ENCODE measurements around the gene FN3KRP. TPM values are rescaled to one million over a fixed set of nuclear protein-coding genes. Genes with fewer than 3 reads are reported as not detected.

Gene FN3KRP
- total and polyA plus RNA-seq, 10 of the 15 experiments (the other 5 are each of a cell fraction or from before 2014, with no cell fraction given) = 1.8 to 50.5 (median 26.5) TPM

GRCh38 chr17:82716203-82717010, at the start of gene FN3KRP (continued):
- no peak for TF ChIP-seq CHD1 (IDR thresholded peaks at IDR 0.05; ENCODE audit: low read depth, low read length)
- TF ChIP-seq SP1 (IDR thresholded peaks at IDR 0.05; ENCODE audit: low read depth, low read length) = no peak
- no peak; the same call in none of the 2 replicates for TF ChIP-seq HCFC1 (IDR thresholded peaks at IDR 0.05; ENCODE audit: low read length)
- TF ChIP-seq, protein P1, sequence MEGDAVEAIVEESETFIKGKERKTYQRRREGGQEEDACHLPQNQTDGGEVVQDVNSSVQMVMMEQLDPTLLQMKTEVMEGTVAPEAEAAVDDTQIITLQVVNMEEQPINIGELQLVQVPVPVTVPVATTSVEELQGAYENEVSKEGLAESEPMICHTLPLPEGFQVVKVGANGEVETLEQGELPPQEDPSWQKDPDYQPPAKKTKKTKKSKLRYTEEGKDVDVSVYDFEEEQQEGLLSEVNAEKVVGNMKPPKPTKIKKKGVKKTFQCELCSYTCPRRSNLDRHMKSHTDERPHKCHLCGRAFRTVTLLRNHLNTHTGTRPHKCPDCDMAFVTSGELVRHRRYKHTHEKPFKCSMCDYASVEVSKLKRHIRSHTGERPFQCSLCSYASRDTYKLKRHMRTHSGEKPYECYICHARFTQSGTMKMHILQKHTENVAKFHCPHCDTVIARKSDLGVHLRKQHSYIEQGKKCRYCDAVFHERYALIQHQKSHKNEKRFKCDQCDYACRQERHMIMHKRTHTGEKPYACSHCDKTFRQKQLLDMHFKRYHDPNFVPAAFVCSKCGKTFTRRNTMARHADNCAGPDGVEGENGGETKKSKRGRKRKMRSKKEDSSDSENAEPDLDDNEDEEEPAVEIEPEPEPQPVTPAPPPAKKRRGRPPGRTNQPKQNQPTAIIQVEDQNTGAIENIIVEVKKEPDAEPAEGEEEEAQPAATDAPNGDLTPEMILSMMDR (IDR thresholded peaks at IDR 0.05 in 2 of 3, conservative IDR thresholded peaks at IDR 0.05 in 1 of 3; ENCODE audit: control insufficient read depth in 2 of 3, extremely low read depth in 1 of 3, insufficient read depth in 1 of 3, low read depth in 3 of 3, low read length in 3 of 3) = no peak
- TF ChIP-seq POU2F2 (IDR thresholded peaks at IDR 0.05; ENCODE audit: borderline replicate concordance, low read depth, low read length) = peak; percentile 30; the same call in 1 of the 3 replicates
- TF ChIP-seq, protein P2, sequence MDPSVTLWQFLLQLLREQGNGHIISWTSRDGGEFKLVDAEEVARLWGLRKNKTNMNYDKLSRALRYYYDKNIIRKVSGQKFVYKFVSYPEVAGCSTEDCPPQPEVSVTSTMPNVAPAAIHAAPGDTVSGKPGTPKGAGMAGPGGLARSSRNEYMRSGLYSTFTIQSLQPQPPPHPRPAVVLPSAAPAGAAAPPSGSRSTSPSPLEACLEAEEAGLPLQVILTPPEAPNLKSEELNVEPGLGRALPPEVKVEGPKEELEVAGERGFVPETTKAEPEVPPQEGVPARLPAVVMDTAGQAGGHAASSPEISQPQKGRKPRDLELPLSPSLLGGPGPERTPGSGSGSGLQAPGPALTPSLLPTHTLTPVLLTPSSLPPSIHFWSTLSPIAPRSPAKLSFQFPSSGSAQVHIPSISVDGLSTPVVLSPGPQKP (IDR thresholded peaks at IDR 0.05; ENCODE audit: low read depth, low read length) = no peak
- no peak for TF ChIP-seq ESRRA (IDR thresholded peaks at IDR 0.05; ENCODE audit: low read length)
- TF ChIP-seq, protein P3, sequence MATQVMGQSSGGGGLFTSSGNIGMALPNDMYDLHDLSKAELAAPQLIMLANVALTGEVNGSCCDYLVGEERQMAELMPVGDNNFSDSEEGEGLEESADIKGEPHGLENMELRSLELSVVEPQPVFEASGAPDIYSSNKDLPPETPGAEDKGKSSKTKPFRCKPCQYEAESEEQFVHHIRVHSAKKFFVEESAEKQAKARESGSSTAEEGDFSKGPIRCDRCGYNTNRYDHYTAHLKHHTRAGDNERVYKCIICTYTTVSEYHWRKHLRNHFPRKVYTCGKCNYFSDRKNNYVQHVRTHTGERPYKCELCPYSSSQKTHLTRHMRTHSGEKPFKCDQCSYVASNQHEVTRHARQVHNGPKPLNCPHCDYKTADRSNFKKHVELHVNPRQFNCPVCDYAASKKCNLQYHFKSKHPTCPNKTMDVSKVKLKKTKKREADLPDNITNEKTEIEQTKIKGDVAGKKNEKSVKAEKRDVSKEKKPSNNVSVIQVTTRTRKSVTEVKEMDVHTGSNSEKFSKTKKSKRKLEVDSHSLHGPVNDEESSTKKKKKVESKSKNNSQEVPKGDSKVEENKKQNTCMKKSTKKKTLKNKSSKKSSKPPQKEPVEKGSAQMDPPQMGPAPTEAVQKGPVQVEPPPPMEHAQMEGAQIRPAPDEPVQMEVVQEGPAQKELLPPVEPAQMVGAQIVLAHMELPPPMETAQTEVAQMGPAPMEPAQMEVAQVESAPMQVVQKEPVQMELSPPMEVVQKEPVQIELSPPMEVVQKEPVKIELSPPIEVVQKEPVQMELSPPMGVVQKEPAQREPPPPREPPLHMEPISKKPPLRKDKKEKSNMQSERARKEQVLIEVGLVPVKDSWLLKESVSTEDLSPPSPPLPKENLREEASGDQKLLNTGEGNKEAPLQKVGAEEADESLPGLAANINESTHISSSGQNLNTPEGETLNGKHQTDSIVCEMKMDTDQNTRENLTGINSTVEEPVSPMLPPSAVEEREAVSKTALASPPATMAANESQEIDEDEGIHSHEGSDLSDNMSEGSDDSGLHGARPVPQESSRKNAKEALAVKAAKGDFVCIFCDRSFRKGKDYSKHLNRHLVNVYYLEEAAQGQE (IDR thresholded peaks at IDR 0.05; ENCODE audit: low read depth, low read length) = no peak
- no peak for TF ChIP-seq RFX5 (IDR thresholded peaks at IDR 0.05; ENCODE audit: low read depth, low read length)
- TF ChIP-seq, protein P4, sequence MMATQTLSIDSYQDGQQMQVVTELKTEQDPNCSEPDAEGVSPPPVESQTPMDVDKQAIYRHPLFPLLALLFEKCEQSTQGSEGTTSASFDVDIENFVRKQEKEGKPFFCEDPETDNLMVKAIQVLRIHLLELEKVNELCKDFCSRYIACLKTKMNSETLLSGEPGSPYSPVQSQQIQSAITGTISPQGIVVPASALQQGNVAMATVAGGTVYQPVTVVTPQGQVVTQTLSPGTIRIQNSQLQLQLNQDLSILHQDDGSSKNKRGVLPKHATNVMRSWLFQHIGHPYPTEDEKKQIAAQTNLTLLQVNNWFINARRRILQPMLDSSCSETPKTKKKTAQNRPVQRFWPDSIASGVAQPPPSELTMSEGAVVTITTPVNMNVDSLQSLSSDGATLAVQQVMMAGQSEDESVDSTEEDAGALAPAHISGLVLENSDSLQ (IDR thresholded peaks at IDR 0.05) = no peak; the same call in 1 of the 2 replicates
- peak; percentile 92 for TF ChIP-seq YY1 (IDR thresholded peaks at IDR 0.05; ENCODE audit: low read depth, low read length)
- TF ChIP-seq NFXL1 (IDR thresholded peaks at IDR 0.05; ENCODE audit: borderline replicate concordance) = no peak
- TF ChIP-seq, protein P5, sequence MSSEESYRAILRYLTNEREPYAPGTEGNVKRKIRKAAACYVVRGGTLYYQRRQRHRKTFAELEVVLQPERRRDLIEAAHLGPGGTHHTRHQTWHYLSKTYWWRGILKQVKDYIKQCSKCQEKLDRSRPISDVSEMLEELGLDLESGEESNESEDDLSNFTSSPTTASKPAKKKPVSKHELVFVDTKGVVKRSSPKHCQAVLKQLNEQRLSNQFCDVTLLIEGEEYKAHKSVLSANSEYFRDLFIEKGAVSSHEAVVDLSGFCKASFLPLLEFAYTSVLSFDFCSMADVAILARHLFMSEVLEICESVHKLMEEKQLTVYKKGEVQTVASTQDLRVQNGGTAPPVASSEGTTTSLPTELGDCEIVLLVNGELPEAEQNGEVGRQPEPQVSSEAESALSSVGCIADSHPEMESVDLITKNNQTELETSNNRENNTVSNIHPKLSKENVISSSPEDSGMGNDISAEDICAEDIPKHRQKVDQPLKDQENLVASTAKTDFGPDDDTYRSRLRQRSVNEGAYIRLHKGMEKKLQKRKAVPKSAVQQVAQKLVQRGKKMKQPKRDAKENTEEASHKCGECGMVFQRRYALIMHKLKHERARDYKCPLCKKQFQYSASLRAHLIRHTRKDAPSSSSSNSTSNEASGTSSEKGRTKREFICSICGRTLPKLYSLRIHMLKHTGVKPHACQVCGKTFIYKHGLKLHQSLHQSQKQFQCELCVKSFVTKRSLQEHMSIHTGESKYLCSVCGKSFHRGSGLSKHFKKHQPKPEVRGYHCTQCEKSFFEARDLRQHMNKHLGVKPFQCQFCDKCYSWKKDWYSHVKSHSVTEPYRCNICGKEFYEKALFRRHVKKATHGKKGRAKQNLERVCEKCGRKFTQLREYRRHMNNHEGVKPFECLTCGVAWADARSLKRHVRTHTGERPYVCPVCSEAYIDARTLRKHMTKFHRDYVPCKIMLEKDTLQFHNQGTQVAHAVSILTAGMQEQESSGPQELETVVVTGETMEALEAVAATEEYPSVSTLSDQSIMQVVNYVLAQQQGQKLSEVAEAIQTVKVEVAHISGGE (CRISPR knock-in tag; IDR thresholded peaks at IDR 0.05) = no peak
- TF ChIP-seq TCF12 (IDR thresholded peaks at IDR 0.05; ENCODE audit: low read depth, low read length) = no peak
- no peak for TF ChIP-seq WRNIP1 (IDR thresholded peaks at IDR 0.05; ENCODE audit: borderline replicate concordance, low read depth, low read length)
- TF ChIP-seq SMAD1 (IDR thresholded peaks at IDR 0.05; ENCODE audit: low read depth, partially characterized antibody) = no peak
- TF ChIP-seq, protein P6, sequence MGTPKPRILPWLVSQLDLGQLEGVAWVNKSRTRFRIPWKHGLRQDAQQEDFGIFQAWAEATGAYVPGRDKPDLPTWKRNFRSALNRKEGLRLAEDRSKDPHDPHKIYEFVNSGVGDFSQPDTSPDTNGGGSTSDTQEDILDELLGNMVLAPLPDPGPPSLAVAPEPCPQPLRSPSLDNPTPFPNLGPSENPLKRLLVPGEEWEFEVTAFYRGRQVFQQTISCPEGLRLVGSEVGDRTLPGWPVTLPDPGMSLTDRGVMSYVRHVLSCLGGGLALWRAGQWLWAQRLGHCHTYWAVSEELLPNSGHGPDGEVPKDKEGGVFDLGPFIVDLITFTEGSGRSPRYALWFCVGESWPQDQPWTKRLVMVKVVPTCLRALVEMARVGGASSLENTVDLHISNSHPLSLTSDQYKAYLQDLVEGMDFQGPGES (IDR thresholded peaks at IDR 0.05) = no peak

Data from GM12878 (cell line).